Measurements from ENCODE around the gene STRAP.

The STRAP gene

DNA sequence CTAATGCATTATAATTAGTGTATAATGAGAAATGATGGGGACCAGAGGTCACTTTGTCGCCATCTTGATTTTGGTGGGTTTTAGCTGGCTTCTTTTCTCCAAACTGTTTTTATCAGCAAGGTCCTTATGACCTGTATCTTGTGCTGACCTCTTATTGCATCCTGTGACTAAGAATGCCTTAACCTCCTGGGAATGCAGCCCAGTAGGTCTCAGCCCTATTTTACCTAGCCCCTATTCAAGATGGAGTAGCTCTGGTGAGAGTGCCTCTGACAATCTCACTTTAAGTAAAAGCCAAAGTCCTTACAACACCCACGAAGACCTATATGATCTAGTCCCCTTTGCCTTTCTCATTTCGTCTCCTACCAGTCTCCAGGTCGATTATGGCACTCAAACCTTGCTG lies 28.3 kb upstream of the STRAP start:
- Histone ChIP-seq H3K4me2 (ENCODE audit: insufficient read depth, low read length, poor library complexity, severe bottlenecking) (no peak overlapping the region), H3K27ac (replicated peaks; ENCODE audit: low read length) (no peak overlapping the region), H2AK5ac (ENCODE audit: low read depth, low read length) (no peak overlapping the region), H3K79me1 (ENCODE audit: low read depth, low read length) (no peaks in the 10 kb centered on the region), H3K9me3 (replicated peaks in 1 of 2; ENCODE audit: control insufficient read depth in 2 of 2, insufficient read depth in 1 of 2, low read depth in 1 of 2, low read length in 2 of 2) (no peaks in the 10 kb centered on the region), H3K4ac (ENCODE audit: low read length) (no peak overlapping the region), H3K4me3 (ENCODE audit: low read length in 2 of 2) (no peak overlapping the region), H2BK120ac (ENCODE audit: low read depth, low read length) (no peak overlapping the region), H3K27me3 (ENCODE audit: control insufficient read depth in 3 of 3, insufficient read depth in 3 of 3, low read depth in 1 of 3, low read length in 3 of 3) (no peaks in the 10 kb centered on the region), H2BK15ac (ENCODE audit: low read length) (no peak overlapping the region), H3K4me1 (ENCODE audit: control insufficient read depth in 2 of 2, insufficient read depth in 1 of 2, low read depth in 1 of 2, low read length in 2 of 2) (peaks cover 0 to 8% of the 10 kb centered on the region in 2 donors), H3K23ac (ENCODE audit: low read depth, low read length, poor library complexity) (no peak overlapping the region), H2AFZ (ENCODE audit: low read length) (no peak overlapping the region), H4K91ac (ENCODE audit: low read depth, low read length, poor library complexity) (no peak overlapping the region), H3K9ac (ENCODE audit: low read depth, low read length, poor library complexity) (no peak overlapping the region), H3K14ac (ENCODE audit: low read length) (no peak overlapping the region), H3K36me3 (replicated peaks in 1 of 2; ENCODE audit: control insufficient read depth in 2 of 2, insufficient read depth in 2 of 2, low read length in 2 of 2) (no peaks in the 10 kb centered on the region), H4K8ac (ENCODE audit: low read depth, low read length) (no peak overlapping the region), H2BK12ac (ENCODE audit: low read length) (no peak overlapping the region), H2BK5ac (ENCODE audit: low read length) (no peak overlapping the region), H3K18ac (ENCODE audit: low read length) (no peak overlapping the region)
- DNase-seq (ENCODE audit: low spot score), result no peak
- no CpG with 5 or more reads among the region's 4 CpGs for WGBS, 2 donors (ENCODE audit: extremely low coverage in 2 of 2, insufficient read length in 2 of 2, insufficient replicate concordance in 1 of 2)

DNA sequence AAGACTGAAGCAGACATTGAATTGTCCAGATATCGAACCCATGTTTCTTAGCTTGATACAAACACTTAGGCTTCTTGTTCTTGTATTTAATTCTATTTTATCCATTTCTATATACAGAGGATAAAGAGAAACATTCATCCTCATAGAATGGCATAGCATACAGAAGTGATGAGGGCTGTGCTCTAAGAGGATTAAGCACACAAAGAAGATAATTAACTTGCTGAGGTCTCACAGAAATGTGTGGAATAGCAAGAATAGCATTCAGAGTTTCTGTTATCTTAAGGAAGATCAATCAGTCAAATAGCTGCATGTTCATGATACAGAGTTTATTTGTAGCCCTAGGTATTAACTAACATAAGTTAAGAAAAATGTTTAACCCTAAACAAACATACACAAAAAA lies 27.3 kb upstream of the STRAP start:
- no peaks in the 10 kb centered on the region for H3K27me3 ChIP-seq (ENCODE audit: control insufficient read depth in 3 of 3, insufficient read depth in 3 of 3, low read depth in 1 of 3, low read length in 3 of 3)
- H3K4ac ChIP-seq (ENCODE audit: low read length), result no peak overlapping the region
- no peak overlapping the region for H3K4me2 ChIP-seq (ENCODE audit: insufficient read depth, low read length, poor library complexity, severe bottlenecking)
- H4K91ac ChIP-seq (ENCODE audit: low read depth, low read length, poor library complexity), result no peak overlapping the region
- peak; percentile 44 for DNase-seq (ENCODE audit: low spot score)
- H3K4me1 ChIP-seq (ENCODE audit: control insufficient read depth in 2 of 2, insufficient read depth in 1 of 2, low read depth in 1 of 2, low read length in 2 of 2), result peaks cover 0 to 8% of the 10 kb centered on the region in 2 donors
- H3K4me3 ChIP-seq (ENCODE audit: low read length in 2 of 2), result no peak overlapping the region
- no peak overlapping the region for H3K9ac ChIP-seq (ENCODE audit: low read depth, low read length, poor library complexity)
- no peak overlapping the region for H2AK5ac ChIP-seq (ENCODE audit: low read depth, low read length)
- no peaks in the 10 kb centered on the region for H3K36me3 ChIP-seq (replicated peaks in 1 of 2; ENCODE audit: control insufficient read depth in 2 of 2, insufficient read depth in 2 of 2, low read length in 2 of 2)
- no peak overlapping the region for H3K14ac ChIP-seq (ENCODE audit: low read length)
- H3K27ac ChIP-seq (replicated peaks; ENCODE audit: low read length), result no peak overlapping the region
- WGBS, 2 donors (ENCODE audit: extremely low coverage in 2 of 2, insufficient read length in 2 of 2, insufficient replicate concordance in 1 of 2), result no CpG with 5 or more reads among the region's 1 CpG
- no peak overlapping the region for H3K23ac ChIP-seq (ENCODE audit: low read depth, low read length, poor library complexity)
- no peak overlapping the region for H2BK120ac ChIP-seq (ENCODE audit: low read depth, low read length)
- H2BK12ac ChIP-seq (ENCODE audit: low read length), result no peak overlapping the region
- no peak overlapping the region for H3K18ac ChIP-seq (ENCODE audit: low read length)
- H2AFZ ChIP-seq (ENCODE audit: low read length), result no peak overlapping the region
- no peak overlapping the region for H4K8ac ChIP-seq (ENCODE audit: low read depth, low read length)
- no peak overlapping the region for H2BK15ac ChIP-seq (ENCODE audit: low read length)
- H3K9me3 ChIP-seq (replicated peaks in 1 of 2; ENCODE audit: control insufficient read depth in 2 of 2, insufficient read depth in 1 of 2, low read depth in 1 of 2, low read length in 2 of 2), result no peaks in the 10 kb centered on the region
- no peaks in the 10 kb centered on the region for H3K79me1 ChIP-seq (ENCODE audit: low read depth, low read length)
- no peak overlapping the region for H2BK5ac ChIP-seq (ENCODE audit: low read length)

DNA sequence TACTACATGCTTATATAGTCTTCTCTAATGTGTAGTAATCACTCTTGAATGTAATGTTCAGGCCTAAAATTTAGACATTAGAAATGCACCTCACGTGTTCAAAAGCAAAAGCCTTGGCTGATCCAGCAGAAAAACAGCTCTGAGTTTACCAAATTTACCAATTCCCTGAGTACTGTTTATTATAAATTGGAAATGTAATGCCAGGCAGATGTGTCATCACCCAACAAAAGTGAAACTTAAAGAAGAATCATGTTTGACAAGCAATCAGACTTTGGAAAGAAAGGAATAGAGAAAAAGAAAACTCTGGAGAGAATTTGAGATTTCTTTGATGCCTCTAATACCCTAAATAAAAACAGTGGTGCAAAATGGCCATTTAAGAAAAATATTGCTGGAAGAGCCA lies 26.5 kb upstream of the STRAP start:
- Histone ChIP-seq H2AK5ac (ENCODE audit: low read depth, low read length) (no peak overlapping the region), H3K36me3 (replicated peaks in 1 of 2; ENCODE audit: control insufficient read depth in 2 of 2, insufficient read depth in 2 of 2, low read length in 2 of 2) (no peaks in the 10 kb centered on the region), H3K27ac (replicated peaks; ENCODE audit: low read length) (no peak overlapping the region), H3K23ac (ENCODE audit: low read depth, low read length, poor library complexity) (no peak overlapping the region), H3K9me3 (replicated peaks in 1 of 2; ENCODE audit: control insufficient read depth in 2 of 2, insufficient read depth in 1 of 2, low read depth in 1 of 2, low read length in 2 of 2) (no peaks in the 10 kb centered on the region), H3K27me3 (ENCODE audit: control insufficient read depth in 3 of 3, insufficient read depth in 3 of 3, low read depth in 1 of 3, low read length in 3 of 3) (no peaks in the 10 kb centered on the region), H3K4me1 (ENCODE audit: control insufficient read depth in 2 of 2, insufficient read depth in 1 of 2, low read depth in 1 of 2, low read length in 2 of 2) (peaks cover 0 to 8% of the 10 kb centered on the region in 2 donors), H3K4ac (ENCODE audit: low read length) (no peak overlapping the region), H3K14ac (ENCODE audit: low read length) (no peak overlapping the region), H2BK12ac (ENCODE audit: low read length) (no peak overlapping the region), H3K4me2 (ENCODE audit: insufficient read depth, low read length, poor library complexity, severe bottlenecking) (no peak overlapping the region), H2BK120ac (ENCODE audit: low read depth, low read length) (no peak overlapping the region), H2AFZ (ENCODE audit: low read length) (no peak overlapping the region), H3K79me1 (ENCODE audit: low read depth, low read length) (no peaks in the 10 kb centered on the region), H2BK15ac (ENCODE audit: low read length) (no peak overlapping the region), H3K9ac (ENCODE audit: low read depth, low read length, poor library complexity) (no peak overlapping the region), H2BK5ac (ENCODE audit: low read length) (no peak overlapping the region), H3K18ac (ENCODE audit: low read length) (no peak overlapping the region), H4K91ac (ENCODE audit: low read depth, low read length, poor library complexity) (no peak overlapping the region), H4K8ac (ENCODE audit: low read depth, low read length) (no peak overlapping the region), H3K4me3 (ENCODE audit: low read length in 2 of 2) (no peak overlapping the region)
- WGBS, 2 donors (ENCODE audit: extremely low coverage in 2 of 2, insufficient read length in 2 of 2, insufficient replicate concordance in 1 of 2), result no CpG with 5 or more reads among the region's 1 CpG
- DNase-seq (ENCODE audit: low spot score), result no peak

DNA sequence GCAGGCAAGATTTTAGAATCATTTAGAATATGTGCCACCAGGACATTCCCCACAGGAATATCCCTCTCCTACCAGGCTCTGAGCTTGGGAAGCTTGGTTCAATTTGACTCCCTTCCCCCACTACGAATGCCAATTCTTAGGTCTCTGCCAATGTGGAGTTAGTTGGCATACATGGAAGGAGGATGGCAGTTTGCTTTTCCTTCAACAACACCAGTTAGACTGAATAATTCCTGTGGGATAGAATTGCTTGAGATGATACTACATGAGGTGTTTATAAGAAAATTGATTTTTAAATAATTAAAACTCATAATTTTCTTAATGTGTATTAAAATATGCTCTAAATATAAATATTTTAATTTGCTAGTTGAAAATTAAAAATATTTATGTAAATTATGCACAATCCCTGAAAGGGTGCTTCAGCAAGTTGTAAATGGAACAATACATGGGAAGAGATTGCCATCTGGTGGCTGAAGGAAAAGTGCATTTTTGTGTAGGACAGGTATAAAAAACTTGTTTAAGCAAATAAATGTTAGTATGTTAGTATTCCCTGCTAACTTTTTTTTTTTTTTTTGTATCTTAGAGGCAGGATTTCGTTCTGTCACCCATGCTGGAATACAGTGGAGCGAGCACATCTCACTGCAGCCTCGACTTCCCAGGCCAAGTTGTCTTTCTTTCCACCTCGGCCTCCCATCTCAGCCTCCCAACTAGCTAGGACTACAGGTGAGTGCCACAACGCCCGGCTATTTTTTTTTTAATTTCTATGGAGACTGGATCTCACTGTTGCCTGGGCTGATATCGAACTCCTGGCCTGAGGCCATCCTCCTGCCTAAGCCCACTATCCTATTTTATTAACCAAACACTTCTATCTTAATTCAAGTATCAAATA lies 25.8 kb upstream of the STRAP start:
- H3K4me1 ChIP-seq (ENCODE audit: control insufficient read depth in 2 of 2, insufficient read depth in 1 of 2, low read depth in 1 of 2, low read length in 2 of 2), result peaks cover 0 to 8% of the 10 kb centered on the region in 2 donors
- no peak overlapping the region for H2BK120ac ChIP-seq (ENCODE audit: low read depth, low read length)
- H3K27me3 ChIP-seq (ENCODE audit: control insufficient read depth in 3 of 3, insufficient read depth in 3 of 3, low read depth in 1 of 3, low read length in 3 of 3), result no peaks in the 10 kb centered on the region
- WGBS, 2 donors (ENCODE audit: extremely low coverage in 2 of 2, insufficient read length in 2 of 2, insufficient replicate concordance in 1 of 2), result no CpG with 5 or more reads among the region's 8 CpGs
- no peak overlapping the region for H4K8ac ChIP-seq (ENCODE audit: low read depth, low read length)
- peak; percentile 56 for DNase-seq (ENCODE audit: low spot score)
- H3K4ac ChIP-seq (ENCODE audit: low read length), result no peak overlapping the region
- H4K91ac ChIP-seq (ENCODE audit: low read depth, low read length, poor library complexity), result no peak overlapping the region
- H3K14ac ChIP-seq (ENCODE audit: low read length), result no peak overlapping the region
- no peak overlapping the region for H3K4me2 ChIP-seq (ENCODE audit: insufficient read depth, low read length, poor library complexity, severe bottlenecking)
- no peak overlapping the region for H2AFZ ChIP-seq (ENCODE audit: low read length)
- no peak overlapping the region for H2BK12ac ChIP-seq (ENCODE audit: low read length)
- no peak overlapping the region for H3K18ac ChIP-seq (ENCODE audit: low read length)
- no peak overlapping the region for H3K27ac ChIP-seq (replicated peaks; ENCODE audit: low read length)
- no peak overlapping the region for H3K9ac ChIP-seq (ENCODE audit: low read depth, low read length, poor library complexity)
- no peaks in the 10 kb centered on the region for H3K36me3 ChIP-seq (replicated peaks in 1 of 2; ENCODE audit: control insufficient read depth in 2 of 2, insufficient read depth in 2 of 2, low read length in 2 of 2)
- H3K4me3 ChIP-seq (ENCODE audit: low read length in 2 of 2), result no peak overlapping the region
- no peaks in the 10 kb centered on the region for H3K79me1 ChIP-seq (ENCODE audit: low read depth, low read length)
- no peak overlapping the region for H2AK5ac ChIP-seq (ENCODE audit: low read depth, low read length)
- H3K9me3 ChIP-seq (replicated peaks in 1 of 2; ENCODE audit: control insufficient read depth in 2 of 2, insufficient read depth in 1 of 2, low read depth in 1 of 2, low read length in 2 of 2), result no peaks in the 10 kb centered on the region
- no peak overlapping the region for H2BK15ac ChIP-seq (ENCODE audit: low read length)
- no peak overlapping the region for H2BK5ac ChIP-seq (ENCODE audit: low read length)
- H3K23ac ChIP-seq (ENCODE audit: low read depth, low read length, poor library complexity), result no peak overlapping the region

All from neuronal stem cell (in vitro differentiated cells).